Mucosa of stomach (tissue), 1 donor: ENCODE results near the gene RASSF9.
A peak's percentile ranks its signal among the peaks of the same experiment; 100 is the strongest.

Experiments used
- H3K27me3 ChIP-seq: one replicate; pipeline ENCODE4 v1.7.0; 2013; ENCODE audit warnings: mild to moderate bottlenecking, low read length; ENCODE audit not compliant: control insufficient read depth, insufficient read depth
- H3K36me3 ChIP-seq: one replicate; pipeline ENCODE4 v1.7.0; 2013; ENCODE audit warnings: low read length; ENCODE audit not compliant: control insufficient read depth, insufficient read depth
- H3K4me1 ChIP-seq: one replicate; pipeline ENCODE4 v1.7.0; 2013; ENCODE audit warnings: mild to moderate bottlenecking, low read length; ENCODE audit not compliant: control insufficient read depth, insufficient read depth
- H3K4me3 ChIP-seq: one replicate; pipeline ENCODE4 v1.7.0; 2013; ENCODE audit warnings: low read length
- H3K9ac ChIP-seq: one replicate; pipeline ENCODE4 v1.7.0; 2013; ENCODE audit warnings: mild to moderate bottlenecking, low read length, moderate library complexity
- H3K9me3 ChIP-seq: one replicate; pipeline ENCODE4 v1.7.0; 2013; ENCODE audit warnings: mild to moderate bottlenecking, low read length, moderate library complexity; ENCODE audit not compliant: control insufficient read depth
- donor health status: Pancreatic carcinoma.

Gene RASSF9

DNA sequence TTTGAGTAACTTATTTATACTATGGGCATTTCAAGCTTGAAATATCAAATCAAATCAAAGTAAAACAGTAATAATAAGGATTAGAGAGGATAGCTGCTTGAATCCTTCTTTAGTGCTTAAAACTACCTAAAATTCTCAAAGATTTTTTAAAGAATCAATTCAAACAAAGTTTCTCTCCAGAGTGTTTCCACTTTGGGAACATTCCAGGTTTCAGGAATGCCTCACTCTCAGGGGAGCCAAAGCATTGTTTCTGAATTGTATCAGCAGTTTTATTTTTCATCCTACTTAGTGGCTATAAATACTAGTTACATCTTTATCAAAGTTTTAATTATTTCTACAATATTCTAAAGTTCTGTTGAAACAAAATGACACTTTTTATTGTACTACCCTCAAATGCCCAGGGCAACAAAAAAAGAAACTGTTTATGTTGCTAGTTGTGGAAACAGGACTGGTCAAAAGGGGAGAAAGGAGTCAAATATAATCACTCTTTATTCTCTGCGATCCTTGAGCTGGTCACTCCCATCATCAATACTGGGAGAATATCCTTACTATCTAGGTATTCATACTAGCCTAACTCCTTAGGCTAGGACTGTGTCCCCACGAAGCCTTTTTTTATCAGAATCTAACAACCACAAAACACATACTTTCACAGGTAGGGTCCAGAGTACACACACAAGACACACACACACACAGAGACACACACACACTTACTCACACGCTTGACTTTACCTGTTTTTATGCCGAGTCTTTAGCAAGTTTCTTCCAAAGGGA lies 598 bp downstream of the RASSF9 start:
- Histone ChIP-seq H3K4me3 (peak overlapping the region; percentile 48), H3K36me3 (no peaks in the 10 kb centered on the region), H3K9ac (peak overlapping the region; percentile 68), H3K4me1 (peaks cover 14% of the 10 kb centered on the region), H3K9me3 (no peaks in the 10 kb centered on the region), H3K27me3 (no peaks in the 10 kb centered on the region)

DNA sequence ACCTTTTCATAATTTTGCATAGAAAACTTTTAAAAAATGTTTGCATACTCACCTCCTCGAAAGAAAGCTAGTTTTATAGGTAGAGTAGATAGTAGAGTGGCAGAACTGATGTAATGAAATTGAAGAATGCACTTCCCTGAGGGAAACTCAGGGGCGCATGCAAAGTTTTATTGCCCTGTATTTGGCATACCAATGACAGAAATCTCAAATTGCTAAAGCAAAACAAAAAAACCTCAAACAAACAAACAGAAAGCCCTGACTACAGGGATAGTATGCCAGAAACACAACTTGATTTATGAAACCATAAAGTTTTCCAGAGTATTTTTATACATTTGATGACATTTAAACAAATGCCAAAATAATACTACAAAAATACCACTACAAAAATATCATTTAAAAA lies 1.8 kb downstream of the RASSF9 start:
- peaks cover 14% of the 10 kb centered on the region for H3K4me1 ChIP-seq

DNA sequence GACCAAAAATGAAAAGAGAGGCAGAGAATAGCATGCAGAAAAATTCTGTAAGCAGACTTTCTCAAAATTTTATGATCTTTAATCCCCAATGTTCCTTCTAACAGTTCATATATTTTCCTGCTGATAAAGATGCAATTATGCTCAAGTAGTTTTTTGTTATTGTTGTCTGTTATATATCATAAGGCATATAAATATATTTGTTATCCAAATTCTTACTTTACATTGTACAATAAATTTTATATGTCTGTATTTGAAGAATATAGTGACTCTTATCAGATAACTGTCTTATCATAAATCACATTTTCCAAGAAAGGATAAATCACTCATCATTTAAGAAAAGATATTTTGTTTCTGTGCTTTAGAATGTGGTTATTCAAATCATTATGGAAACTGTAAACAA lies 2.6 kb downstream of the RASSF9 start:
- no peaks in the 10 kb centered on the region for H3K36me3 ChIP-seq
- H3K4me1 ChIP-seq = peaks cover 14% of the 10 kb centered on the region
- no peaks in the 10 kb centered on the region for H3K27me3 ChIP-seq
- no peak overlapping the region for H3K4me3 ChIP-seq
- H3K9ac ChIP-seq = no peak overlapping the region
- H3K9me3 ChIP-seq = no peaks in the 10 kb centered on the region

More for the DNA sequence above, 1.8 kb downstream of the RASSF9 start:
- no peaks in the 10 kb centered on the region for H3K9me3 ChIP-seq
- no peak overlapping the region for H3K9ac ChIP-seq
- no peaks in the 10 kb centered on the region for H3K36me3 ChIP-seq
- no peaks in the 10 kb centered on the region for H3K27me3 ChIP-seq
- no peak overlapping the region for H3K4me3 ChIP-seq

DNA sequence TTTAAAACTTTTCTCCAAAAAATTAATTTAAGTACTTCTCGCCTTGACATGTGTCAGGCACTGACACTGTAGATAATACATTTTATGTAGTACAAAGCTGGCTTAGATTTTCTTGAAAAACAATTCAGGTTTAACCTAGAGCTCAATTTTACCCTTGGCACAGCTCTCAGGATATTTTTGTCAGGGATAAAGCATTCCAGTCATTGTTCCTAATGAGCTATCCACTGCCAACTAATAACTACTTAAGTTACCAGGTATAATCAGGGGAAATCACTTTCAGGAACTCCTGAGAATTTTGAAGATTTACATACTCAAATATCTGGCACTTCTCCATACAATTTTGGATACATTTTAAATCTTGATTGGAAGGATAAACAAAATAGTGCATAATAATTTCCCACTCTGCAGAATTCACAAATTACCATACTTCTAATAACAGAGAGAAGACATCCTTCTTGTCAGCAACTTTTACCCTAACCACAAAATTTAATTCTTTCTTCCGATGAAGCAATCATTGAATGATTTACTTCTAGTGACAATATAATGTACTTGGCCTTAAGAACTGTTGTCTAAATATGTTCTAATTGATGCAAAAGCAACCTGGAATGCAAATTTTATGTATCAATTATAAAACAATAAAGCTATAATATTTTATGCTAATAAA lies 4.8 kb downstream of the RASSF9 start:
- Histone ChIP-seq H3K9ac (no peak overlapping the region), H3K4me1 (peaks cover 4% of the 10 kb centered on the region), H3K4me3 (no peak overlapping the region), H3K27me3 (no peaks in the 10 kb centered on the region), H3K9me3 (no peaks in the 10 kb centered on the region), H3K36me3 (no peaks in the 10 kb centered on the region)

DNA sequence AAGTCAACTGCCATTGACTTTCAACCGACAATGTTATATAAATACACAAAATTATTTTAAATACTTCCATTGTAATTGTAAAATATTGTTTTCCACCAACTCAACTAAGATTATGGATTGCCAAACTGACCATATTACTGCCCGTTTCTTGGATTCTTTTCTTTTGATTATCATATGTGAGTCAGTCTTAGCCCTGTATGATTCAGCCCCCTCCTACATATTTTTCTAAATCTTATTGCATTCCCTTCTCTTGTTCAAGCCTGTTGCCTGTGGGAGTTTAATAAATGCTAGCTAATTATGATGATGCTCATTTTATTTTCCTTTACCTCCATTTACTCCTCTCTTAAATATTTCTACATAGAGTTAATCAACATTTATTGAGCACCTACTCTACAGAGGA lies 6.8 kb downstream of the RASSF9 start:
- H3K9me3 ChIP-seq = no peaks in the 10 kb centered on the region
- H3K36me3 ChIP-seq = no peaks in the 10 kb centered on the region
- H3K4me1 ChIP-seq = peaks cover 5% of the 10 kb centered on the region
- no peaks in the 10 kb centered on the region for H3K27me3 ChIP-seq
- H3K9ac ChIP-seq = no peak overlapping the region
- H3K4me3 ChIP-seq = no peak overlapping the region

DNA sequence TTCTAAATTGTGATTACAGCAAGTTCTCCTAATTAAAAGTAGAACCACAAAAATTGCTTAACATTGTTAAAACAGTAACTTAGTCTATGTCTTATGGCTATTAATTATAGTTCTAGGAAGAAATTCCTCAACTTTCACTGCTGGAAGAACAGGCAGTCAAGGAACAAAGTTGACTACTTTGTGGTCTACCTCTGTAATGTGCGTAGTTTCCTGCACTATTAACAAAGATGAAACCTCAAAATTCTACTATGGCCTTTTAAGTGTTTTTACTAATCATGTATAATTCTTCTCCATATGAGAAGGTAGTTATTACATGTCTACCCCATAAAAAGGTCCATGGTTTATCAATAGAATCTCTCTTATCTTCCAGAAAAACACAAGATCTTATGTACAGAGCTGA lies 7.6 kb downstream of the RASSF9 start:
- no peaks in the 10 kb centered on the region for H3K36me3 ChIP-seq
- H3K4me3 ChIP-seq = no peak overlapping the region
- peaks cover 9% of the 10 kb centered on the region for H3K4me1 ChIP-seq
- H3K27me3 ChIP-seq = no peaks in the 10 kb centered on the region
- H3K9ac ChIP-seq = no peak overlapping the region
- H3K9me3 ChIP-seq = no peaks in the 10 kb centered on the region

DNA sequence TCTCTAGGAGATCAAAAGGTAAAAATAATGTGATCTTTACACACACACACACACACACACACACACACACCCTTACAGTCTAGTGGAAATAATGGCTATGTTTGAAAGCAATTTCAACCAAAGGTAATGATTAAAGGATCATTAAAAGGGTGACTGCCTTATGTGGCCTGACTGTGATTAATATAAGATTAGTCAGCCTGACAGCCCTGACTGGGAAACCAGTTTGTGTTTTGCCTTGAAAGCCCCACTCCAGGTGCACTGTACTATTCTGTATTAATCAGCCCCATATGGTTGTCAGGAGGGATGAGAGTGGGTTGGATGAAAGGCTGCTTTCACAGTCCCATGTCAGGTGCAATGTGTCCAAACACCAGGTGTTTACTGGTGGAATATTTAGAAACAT lies 10.5 kb downstream of the RASSF9 start:
- Histone ChIP-seq H3K9ac (no peak overlapping the region), H3K4me1 (peaks cover 11% of the 10 kb centered on the region), H3K9me3 (no peaks in the 10 kb centered on the region), H3K4me3 (no peak overlapping the region), H3K27me3 (no peaks in the 10 kb centered on the region), H3K36me3 (no peaks in the 10 kb centered on the region)

DNA sequence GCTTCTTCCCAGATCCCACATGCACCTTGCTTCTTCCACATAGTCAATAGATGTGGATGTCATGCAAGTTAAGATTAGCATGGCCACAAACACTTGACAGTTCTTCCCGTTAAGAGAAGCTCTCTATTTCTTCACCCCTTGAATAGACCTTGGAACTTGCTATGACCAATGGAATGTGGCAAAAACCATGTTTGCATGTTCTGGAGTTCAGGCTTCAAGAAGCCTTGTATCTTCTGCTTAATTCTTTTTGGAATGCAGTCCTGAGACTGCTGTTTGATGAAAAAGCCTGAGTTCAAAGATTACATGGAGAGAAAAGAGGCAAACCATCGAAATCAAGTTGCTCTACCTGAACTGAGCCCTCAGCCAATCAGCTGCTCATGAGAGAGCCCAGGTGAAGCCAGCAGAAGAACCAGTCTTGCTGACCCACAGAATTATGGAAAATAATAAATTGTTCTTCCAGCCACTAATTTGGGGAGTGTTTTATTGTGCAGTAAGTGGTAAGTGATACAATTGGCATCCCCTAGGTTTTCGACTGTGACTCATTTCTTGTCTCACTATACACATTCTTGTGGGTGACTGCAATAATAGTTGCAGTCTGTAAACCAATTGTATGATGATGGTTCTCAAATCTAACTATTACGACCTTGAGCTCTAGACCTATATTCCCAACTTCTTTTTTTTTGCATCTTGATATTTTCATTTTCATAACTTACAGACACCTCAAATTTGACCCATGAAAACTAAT lies 12.6 kb downstream of the RASSF9 start:
- Histone ChIP-seq H3K4me1 (peaks cover 11% of the 10 kb centered on the region), H3K36me3 (no peaks in the 10 kb centered on the region), H3K4me3 (no peak overlapping the region), H3K9ac (no peak overlapping the region), H3K9me3 (no peaks in the 10 kb centered on the region), H3K27me3 (no peaks in the 10 kb centered on the region)

DNA sequence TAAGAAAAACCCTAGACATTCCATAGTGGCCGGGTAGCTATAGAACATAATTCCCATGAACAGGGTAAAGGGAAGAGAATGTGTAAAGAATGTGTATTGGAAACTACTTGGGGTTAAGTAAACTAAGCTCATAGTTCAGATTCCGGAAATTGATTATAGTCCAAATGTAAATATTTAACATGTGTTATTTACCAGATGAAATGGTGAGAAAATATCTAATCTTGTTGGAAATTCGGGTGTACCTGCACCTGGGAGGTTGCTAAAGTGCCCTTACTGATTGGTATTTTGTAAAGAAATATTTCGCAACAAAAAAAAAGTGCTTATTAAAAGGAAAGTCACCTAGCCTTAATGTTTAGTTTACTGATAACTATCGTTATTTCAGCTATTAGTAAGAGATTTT lies 14.4 kb downstream of the RASSF9 start:
- H3K27me3 ChIP-seq = no peaks in the 10 kb centered on the region
- H3K9ac ChIP-seq = no peak overlapping the region
- no peaks in the 10 kb centered on the region for H3K36me3 ChIP-seq
- H3K4me3 ChIP-seq = no peak overlapping the region
- no peaks in the 10 kb centered on the region for H3K9me3 ChIP-seq
- H3K4me1 ChIP-seq = peaks cover 11% of the 10 kb centered on the region

DNA sequence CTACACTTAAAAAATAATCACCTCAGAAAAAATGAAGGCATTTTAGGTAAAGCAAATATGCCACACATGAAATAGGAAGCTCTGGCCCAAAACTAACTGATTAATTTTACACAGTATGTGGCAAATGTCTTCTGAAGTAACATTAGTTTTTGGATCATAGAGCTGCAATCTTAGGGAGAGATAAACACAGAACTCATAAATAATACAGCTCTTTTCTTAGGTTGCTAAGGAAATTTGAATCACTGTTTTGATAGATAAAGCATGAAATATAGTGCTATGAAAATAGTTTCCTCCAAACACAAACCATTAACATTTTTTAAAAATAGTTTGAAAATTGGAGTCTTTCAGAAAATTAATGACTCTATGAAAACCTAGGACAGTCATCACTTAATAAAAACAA lies 15.0 kb downstream of the RASSF9 start:
- Histone ChIP-seq H3K9me3 (no peaks in the 10 kb centered on the region), H3K36me3 (no peaks in the 10 kb centered on the region), H3K4me1 (peaks cover 11% of the 10 kb centered on the region), H3K4me3 (no peak overlapping the region), H3K9ac (no peak overlapping the region), H3K27me3 (no peaks in the 10 kb centered on the region)

DNA sequence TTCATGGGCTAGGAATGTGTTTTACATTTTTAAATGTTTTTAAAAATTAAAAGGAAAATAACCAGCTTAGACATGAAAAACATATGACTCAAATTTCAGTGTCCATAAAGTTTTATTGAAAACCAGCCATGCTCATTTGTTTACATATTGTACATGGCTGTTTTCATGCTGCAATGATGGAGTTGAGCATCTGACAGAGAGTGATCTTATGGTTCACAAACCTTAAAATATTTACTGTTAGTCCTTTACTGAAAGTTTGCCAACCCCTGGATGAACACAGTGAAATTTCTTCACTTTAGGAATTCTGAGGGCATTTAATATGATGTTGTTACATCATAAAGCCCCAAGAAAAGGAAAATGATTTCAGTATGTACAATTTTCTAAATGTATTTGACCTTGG lies 16.1 kb downstream of the RASSF9 start:
- Histone ChIP-seq H3K4me3 (no peak overlapping the region), H3K9me3 (no peaks in the 10 kb centered on the region), H3K36me3 (no peaks in the 10 kb centered on the region), H3K4me1 (peaks cover 6% of the 10 kb centered on the region), H3K27me3 (no peaks in the 10 kb centered on the region), H3K9ac (no peak overlapping the region)

DNA sequence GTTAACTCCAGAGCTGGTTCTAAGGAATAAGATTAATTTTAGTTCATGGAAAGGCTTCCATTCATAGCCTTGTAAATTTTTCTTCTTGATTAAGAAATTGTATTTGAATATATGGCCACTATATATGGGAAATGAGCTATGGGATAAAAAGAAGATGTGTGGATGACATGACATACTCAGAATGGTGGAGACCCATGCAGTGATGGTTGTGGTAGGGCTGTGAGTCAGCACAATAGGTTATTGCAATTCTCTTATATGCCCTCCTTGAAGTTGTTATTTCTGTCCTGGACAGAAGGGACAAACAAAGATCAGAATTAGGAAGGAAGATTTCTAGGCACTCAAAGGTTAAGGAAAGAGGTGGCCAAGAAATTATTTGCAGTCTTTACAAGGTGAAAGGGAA lies 21.5 kb downstream of the RASSF9 start:
- Histone ChIP-seq H3K36me3 (no peaks in the 10 kb centered on the region), H3K4me1 (peaks cover 12% of the 10 kb centered on the region), H3K27me3 (no peaks in the 10 kb centered on the region), H3K4me3 (no peak overlapping the region), H3K9me3 (no peaks in the 10 kb centered on the region), H3K9ac (no peak overlapping the region)
